GM12873 (cell line): ENCODE measurements around the gene LGALS4.

ENCODE experiments used
- TF ChIP-seq, protein P1 (sequence below): IDR thresholded peaks from 2 replicates; pipeline ENCODE4 v1.5.1; 2012; ENCODE audit warnings: low read depth, mild to moderate bottlenecking, moderate library complexity, low read length, control low read depth; ENCODE audit not compliant: insufficient read depth; ENCODE audit errors: missing control alignments

LGALS4 gene, protein sequence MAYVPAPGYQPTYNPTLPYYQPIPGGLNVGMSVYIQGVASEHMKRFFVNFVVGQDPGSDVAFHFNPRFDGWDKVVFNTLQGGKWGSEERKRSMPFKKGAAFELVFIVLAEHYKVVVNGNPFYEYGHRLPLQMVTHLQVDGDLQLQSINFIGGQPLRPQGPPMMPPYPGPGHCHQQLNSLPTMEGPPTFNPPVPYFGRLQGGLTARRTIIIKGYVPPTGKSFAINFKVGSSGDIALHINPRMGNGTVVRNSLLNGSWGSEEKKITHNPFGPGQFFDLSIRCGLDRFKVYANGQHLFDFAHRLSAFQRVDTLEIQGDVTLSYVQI

DNA sequence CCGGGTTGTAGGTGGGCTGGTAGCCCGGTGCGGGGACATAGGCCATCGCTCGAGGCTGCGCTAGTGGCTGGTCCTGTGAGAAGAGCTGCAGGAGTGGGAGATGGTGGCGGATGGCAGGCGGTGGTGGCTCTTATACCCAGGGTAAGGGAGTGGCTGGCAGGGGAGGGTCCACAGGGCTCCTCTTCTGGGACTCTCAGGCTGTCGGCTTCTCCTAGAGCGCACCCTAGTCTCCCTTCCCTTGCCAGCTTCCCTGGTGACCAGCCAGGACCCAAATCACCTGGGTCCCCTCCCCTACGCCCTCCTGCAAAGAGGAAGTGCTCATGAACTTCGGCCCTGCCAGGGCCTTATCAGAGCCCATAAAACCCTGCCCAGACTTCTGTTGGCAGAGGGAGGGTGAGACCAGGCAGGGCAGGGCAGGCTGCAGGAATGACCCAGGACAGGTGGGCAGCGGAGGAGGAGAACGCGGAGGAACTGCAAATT, at the start of gene LGALS4:
Gene LGALS4, minus strand, starts transcription at position 105 of the 480 bp plus-strand sequence. Its CDS starts 59 bp downstream, at position 46.
- TF ChIP-seq, protein P1, sequence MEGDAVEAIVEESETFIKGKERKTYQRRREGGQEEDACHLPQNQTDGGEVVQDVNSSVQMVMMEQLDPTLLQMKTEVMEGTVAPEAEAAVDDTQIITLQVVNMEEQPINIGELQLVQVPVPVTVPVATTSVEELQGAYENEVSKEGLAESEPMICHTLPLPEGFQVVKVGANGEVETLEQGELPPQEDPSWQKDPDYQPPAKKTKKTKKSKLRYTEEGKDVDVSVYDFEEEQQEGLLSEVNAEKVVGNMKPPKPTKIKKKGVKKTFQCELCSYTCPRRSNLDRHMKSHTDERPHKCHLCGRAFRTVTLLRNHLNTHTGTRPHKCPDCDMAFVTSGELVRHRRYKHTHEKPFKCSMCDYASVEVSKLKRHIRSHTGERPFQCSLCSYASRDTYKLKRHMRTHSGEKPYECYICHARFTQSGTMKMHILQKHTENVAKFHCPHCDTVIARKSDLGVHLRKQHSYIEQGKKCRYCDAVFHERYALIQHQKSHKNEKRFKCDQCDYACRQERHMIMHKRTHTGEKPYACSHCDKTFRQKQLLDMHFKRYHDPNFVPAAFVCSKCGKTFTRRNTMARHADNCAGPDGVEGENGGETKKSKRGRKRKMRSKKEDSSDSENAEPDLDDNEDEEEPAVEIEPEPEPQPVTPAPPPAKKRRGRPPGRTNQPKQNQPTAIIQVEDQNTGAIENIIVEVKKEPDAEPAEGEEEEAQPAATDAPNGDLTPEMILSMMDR: no peak

DNA sequence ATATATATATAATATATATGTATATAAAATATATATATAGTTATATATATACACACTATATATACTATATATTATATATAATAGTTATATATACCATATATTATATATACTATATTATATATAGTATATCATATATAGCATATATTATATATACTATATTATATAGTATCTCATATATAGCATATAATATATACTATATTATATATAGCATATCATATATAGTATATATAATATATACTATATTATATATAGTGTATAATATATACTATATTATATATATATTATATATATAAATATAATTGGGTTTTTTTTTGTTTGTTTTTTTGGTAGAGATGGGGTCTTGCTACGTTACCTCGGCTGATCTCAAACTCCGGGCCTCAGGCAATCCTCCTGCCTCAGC, 48.6 kb upstream of the LGALS4 start:
- TF ChIP-seq, protein P1: no peak

DNA sequence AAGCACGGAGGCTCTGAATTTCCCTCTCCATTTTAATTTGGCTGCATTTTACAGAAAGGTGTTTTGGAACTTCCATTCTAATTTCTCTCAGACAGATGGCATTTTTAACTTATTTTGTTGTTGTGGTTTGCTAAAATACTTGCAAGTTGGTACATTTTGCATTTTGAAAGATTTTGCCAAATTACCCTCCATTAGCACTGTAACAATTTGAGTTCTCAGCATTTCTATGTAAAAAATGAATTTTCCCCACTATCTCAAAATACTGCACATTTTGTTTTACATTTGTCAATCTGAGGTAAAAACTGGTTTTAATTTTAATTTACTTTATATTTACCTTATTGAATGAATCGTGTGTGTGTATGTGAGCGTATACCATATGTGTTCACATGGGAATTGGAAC, 44.1 kb upstream of the LGALS4 start:
- TF ChIP-seq, protein P1: no peak

DNA sequence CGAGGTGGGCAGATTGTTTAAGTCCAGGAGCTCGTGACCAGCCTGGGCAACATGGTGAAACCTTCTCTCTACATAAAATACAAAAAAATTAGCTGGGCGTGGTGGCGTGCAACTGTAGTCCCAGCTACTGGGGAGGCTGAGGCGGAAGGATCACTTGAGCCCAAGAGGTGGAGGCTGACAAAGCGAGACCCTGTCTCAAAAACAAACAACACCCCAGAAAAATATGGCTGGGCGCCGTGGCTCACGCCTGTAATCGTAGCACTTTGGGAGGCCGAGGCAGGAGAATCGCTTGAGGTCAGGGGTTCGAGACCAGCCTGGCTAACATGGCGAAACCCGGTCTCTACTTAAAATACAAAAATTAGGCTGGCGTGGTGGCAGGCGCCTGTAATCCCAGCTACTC, 40.5 kb upstream of the LGALS4 start:
- TF ChIP-seq, protein P1: no peak

DNA sequence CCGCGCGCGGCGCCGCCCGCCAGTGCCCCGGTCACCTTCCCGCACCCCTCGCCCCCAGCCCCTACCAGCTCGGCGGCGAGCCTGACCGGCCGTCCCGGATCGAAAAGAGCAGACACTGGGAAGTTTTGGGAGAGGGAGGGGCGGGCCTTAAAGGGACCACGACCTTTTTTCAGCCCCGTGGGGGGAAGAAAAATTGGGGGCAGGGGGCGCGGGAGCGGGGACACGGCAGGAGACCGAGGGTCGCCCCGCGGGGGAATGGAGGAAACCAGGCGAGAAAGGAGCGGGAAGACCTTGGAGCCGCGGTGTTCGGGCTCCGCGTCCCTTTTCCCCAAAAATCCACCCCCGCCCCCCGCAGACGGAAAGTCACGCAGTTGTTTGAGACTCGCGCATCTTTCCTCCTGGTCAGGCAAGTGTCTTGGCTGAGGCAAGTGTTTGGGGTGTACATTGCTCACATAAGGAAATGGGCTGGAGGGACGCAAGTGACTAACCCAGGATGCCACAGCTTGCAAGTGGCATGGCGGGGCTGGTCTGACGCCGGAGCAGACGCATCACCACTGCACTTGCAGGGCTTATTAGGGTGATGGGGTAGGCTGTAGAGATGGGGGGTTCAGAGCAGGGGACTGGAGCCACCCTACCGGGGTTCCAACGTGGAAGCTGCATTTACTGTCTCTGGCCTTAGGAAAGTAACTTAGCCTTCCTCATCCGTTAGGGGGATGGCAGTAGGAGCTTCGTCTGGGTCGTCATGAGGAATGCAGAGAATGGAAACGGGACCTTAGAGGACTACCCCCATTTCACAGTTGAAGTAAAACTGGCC, 39.7 kb upstream of the LGALS4 start:
- TF ChIP-seq, protein P1: no peak

DNA sequence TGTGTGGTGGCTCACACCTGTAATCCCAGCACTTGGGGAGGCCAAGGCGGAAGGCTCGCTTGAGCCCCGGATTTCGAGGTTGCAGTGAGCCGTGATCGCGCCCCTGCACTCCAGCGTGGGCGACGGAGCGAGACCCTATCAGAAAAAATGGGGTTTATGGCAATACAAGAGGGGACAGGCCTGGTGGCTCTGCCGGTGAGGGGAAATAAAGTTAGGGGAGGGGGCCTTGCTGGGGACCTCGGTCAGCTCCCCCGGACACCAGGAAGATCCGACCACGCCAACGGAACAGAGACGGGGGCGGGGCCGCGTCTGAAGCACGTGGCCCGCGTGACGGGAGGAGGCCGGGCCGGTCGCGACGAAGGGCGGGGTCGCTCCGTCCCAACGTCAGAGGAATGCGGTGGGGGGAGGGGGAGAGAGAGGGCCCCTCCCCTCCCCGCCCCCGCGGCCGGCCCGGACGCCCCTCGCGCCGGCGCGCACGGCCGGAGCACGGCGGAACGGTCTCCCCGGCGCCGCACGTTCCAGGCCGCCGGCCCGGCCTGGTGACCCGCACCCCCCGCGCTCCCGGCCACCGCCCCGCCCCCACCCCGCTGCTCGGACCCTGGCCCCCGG, 39.0 kb upstream of the LGALS4 start:
- TF ChIP-seq, protein P1: no peak
